HFFc6 (cell line): ENCODE results near the gene OS9. TPM values are rescaled to one million over a fixed set of nuclear protein-coding genes. Genes with fewer than 3 reads are reported as not detected.

ENCODE experiments used
- DNase-seq: peaks from one replicate; pipeline ENCODE4 v3.0.0-alpha.2; 2018
- H3K27ac Mint-ChIP-seq: 2 replicates; pipeline ENCODE4 v1.8.0; 2020; ENCODE audit warnings: mild to moderate bottlenecking, mixed read lengths
- H3K27me3 Mint-ChIP-seq: 2 replicates; pipeline ENCODE4 v1.8.0; 2021; ENCODE audit warnings: mild to moderate bottlenecking, moderate library complexity, mixed read lengths; ENCODE audit not compliant: insufficient read depth
- H3K36me3 Mint-ChIP-seq: 2 replicates; pipeline ENCODE4 v1.8.0; 2021; ENCODE audit warnings: low read depth, mixed read lengths
- H3K4me1 Mint-ChIP-seq: 2 replicates; pipeline ENCODE4 v1.8.0; 2020; ENCODE audit warnings: low read depth, mixed read lengths
- H3K4me3 Mint-ChIP-seq: 2 replicates; pipeline ENCODE4 v1.8.0; 2020; ENCODE audit warnings: mild to moderate bottlenecking, moderate library complexity, mixed read lengths
- H3K9me3 Mint-ChIP-seq: 2 replicates; pipeline ENCODE4 v1.8.0; 2020; ENCODE audit warnings: mild to moderate bottlenecking, mixed read lengths
- CTCF ChIP-seq: fragments of 200-600 bp; sonication (generic); IDR thresholded peaks from 2 replicates; pipeline ENCODE4 v1.5.0; 2021; ENCODE audit warnings: antibody characterized with exemption, mild to moderate bottlenecking
- total RNA-seq, 6 experiments: library from RNA; stranded (reverse); fragmentation: NEBNext Ultra II Directional; extraction: Animal tissue kit (Norgen Biotek cat#: 25700); gene quantifications; 2 replicates in 1 of 6; 3 replicates in 5 of 6; pipeline ENCODE4 v1.2.3, GENCODE V29; 2021

OS9 gene
- total RNA-seq, 6 experiments from 2014 or later, result 150 to 158 (median 156) TPM

GRCh38 chr12:57731411-57732080 is 37.6 kb downstream of the OS9 start:
- H3K36me3 Mint-ChIP-seq, result no peaks in the 10 kb centered on the region; the same call in 1 of the 2 replicates
- peaks cover 6% of the 10 kb centered on the region for H3K27me3 Mint-ChIP-seq
- H3K4me3 Mint-ChIP-seq, result no peak overlapping the region
- no peak for DNase-seq
- H3K4me1 Mint-ChIP-seq, result peaks cover 29% of the 10 kb centered on the region
- no peaks in the 10 kb centered on the region for H3K9me3 Mint-ChIP-seq
- H3K27ac Mint-ChIP-seq, result no peak overlapping the region
- no peak for TF ChIP-seq CTCF

GRCh38 chr12:57732270-57732669 is 38.3 kb downstream of the OS9 start:
- H3K36me3 Mint-ChIP-seq, result no peaks in the 10 kb centered on the region; the same call in 1 of the 2 replicates
- no peak overlapping the region for H3K27ac Mint-ChIP-seq
- peaks cover 34% of the 10 kb centered on the region for H3K4me1 Mint-ChIP-seq
- H3K9me3 Mint-ChIP-seq, result no peaks in the 10 kb centered on the region
- no peak for DNase-seq
- H3K4me3 Mint-ChIP-seq, result no peak overlapping the region
- TF ChIP-seq CTCF, result no peak
- H3K27me3 Mint-ChIP-seq, result peaks cover 13% of the 10 kb centered on the region

GRCh38 chr12:57732726-57733593 is 39.0 kb downstream of the OS9 start:
- Mint-ChIP-seq H3K27me3 (peaks cover 14% of the 10 kb centered on the region), H3K36me3 (no peaks in the 10 kb centered on the region), H3K4me1 (peaks cover 34% of the 10 kb centered on the region), H3K27ac (no peak overlapping the region), H3K4me3 (no peak overlapping the region), H3K9me3 (no peaks in the 10 kb centered on the region)
- DNase-seq, result no peak
- TF ChIP-seq CTCF, result no peak

GRCh38 chr12:57733928-57734327 is 40.0 kb downstream of the OS9 start:
- H3K36me3 Mint-ChIP-seq, result no peaks in the 10 kb centered on the region
- H3K27ac Mint-ChIP-seq, result no peak overlapping the region
- peaks cover 14% of the 10 kb centered on the region for H3K27me3 Mint-ChIP-seq
- H3K4me1 Mint-ChIP-seq, result peaks cover 34% of the 10 kb centered on the region
- no peak overlapping the region for H3K4me3 Mint-ChIP-seq
- no peak for TF ChIP-seq CTCF
- no peaks in the 10 kb centered on the region for H3K9me3 Mint-ChIP-seq
- no peak for DNase-seq

- no peak overlapping the region for H3K4me3 Mint-ChIP-seq
- no peaks in the 10 kb centered on the region for H3K9me3 Mint-ChIP-seq
- no peaks in the 10 kb centered on the region for H3K36me3 Mint-ChIP-seq
- peaks cover 19% of the 10 kb centered on the region for H3K27me3 Mint-ChIP-seq
- peak overlapping the region; percentile 30 for H3K27ac Mint-ChIP-seq
- DNase-seq, result peak; percentile 30
- H3K4me1 Mint-ChIP-seq, result peaks cover 34% of the 10 kb centered on the region
- no peak for TF ChIP-seq CTCF
Measured at GRCh38 chr12:57734591-57734990, 40.7 kb downstream of the OS9 start.
